ENCODE data around the gene PRXL2B. TPM values are rescaled to one million over a fixed set of nuclear protein-coding genes. Genes with fewer than 3 reads are reported as not detected.

Gene PRXL2B
- total RNA-seq, 1 donor from 2014 or later: 26.3 TPM

DNA sequence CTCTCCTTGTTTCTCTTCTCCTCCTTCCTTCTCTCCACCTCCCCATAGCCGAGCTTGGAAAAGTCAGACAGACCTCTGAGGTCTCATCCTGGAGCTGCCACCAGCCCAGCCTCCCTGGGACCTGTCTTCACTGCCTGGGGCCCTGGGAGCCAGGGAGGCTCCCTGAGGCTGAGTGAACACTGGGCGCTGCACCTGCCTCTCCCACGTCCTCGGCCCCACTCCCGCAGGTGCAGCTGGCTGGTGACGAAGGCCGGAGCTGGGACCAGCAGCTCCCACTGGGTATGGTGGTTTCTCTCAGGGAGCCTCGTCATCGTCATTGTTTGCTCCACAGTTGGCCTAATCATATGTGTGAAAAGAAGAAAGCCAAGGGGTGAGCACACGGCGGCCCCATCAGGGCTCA is 25.1 kb upstream of the PRXL2B start:
- Histone ChIP-seq H3K27me3 (ENCODE audit: low read depth) (no peaks in the 10 kb centered on the region), H3K36me3 (peaks cover 67% of the 10 kb centered on the region), H3K27ac (no peak overlapping the region), H3K9me3 (no peaks in the 10 kb centered on the region), H3K4me1 (peaks cover 27% of the 10 kb centered on the region), H3K4me3 (no peak overlapping the region)
- DNase-seq (no peak), ATAC-seq (no peak)
- intact Hi-C loops (cut with DNase I): no loop called here
- TF ChIP-seq, protein P1, sequence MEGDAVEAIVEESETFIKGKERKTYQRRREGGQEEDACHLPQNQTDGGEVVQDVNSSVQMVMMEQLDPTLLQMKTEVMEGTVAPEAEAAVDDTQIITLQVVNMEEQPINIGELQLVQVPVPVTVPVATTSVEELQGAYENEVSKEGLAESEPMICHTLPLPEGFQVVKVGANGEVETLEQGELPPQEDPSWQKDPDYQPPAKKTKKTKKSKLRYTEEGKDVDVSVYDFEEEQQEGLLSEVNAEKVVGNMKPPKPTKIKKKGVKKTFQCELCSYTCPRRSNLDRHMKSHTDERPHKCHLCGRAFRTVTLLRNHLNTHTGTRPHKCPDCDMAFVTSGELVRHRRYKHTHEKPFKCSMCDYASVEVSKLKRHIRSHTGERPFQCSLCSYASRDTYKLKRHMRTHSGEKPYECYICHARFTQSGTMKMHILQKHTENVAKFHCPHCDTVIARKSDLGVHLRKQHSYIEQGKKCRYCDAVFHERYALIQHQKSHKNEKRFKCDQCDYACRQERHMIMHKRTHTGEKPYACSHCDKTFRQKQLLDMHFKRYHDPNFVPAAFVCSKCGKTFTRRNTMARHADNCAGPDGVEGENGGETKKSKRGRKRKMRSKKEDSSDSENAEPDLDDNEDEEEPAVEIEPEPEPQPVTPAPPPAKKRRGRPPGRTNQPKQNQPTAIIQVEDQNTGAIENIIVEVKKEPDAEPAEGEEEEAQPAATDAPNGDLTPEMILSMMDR (IDR thresholded peaks at IDR 0.05): no peak

DNA sequence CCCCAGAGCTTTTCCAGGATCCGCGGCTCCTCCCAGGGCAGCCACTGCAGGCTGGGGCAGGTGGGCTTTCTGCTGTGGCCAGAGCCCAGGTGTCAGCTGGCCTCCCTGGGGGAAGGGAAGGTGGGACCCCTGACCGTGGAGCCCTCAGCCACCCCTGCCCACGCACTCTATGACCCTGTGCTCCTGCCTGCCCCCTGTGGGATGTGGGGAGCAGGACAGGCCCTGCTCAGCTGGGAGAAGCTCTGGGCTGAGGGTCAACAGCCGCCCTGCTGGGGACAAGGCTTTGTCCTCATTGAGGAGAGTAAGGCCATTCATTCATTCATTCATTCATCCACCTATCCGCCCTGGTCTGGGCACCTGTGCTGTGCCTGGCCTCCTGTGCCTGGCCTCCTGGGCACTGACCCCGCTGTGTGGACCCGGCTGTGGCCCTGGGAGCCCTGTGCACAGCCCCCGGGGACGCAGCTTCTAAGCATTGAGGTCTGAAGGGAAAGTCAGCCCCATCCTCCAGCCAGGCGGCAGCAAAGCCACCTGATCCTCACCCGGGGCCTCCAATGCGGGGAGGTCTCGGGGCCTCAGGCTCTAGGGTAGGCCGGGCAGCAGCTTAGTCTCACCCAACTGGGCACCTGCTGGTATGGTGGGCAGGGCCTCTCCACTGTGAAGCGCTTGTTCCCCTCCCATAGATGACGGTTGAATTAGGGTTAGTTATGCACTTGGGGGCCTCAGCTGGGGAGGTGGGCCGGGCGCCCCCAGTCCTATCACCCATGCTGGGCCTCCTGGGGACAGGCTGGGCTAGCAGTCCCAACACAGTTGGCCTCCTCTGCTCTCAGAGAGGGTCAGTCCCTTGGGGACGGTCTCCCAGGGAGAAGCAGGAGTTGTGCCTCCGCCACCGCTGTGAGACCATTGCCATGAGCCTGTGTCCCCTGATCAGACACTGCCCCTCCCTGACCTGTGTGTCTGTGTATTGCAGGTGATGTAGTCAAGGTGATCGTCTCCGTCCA is 24.4 kb upstream of the PRXL2B start:
- TF ChIP-seq, protein P1 (IDR thresholded peaks at IDR 0.05): peak; percentile 47

DNA sequence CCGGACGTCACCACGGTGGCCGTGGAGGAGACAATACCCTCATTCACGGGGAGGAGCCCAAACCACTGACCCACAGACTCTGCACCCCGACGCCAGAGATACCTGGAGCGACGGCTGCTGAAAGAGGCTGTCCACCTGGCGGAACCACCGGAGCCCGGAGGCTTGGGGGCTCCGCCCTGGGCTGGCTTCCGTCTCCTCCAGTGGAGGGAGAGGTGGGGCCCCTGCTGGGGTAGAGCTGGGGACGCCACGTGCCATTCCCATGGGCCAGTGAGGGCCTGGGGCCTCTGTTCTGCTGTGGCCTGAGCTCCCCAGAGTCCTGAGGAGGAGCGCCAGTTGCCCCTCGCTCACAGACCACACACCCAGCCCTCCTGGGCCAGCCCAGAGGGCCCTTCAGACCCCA is 23.4 kb upstream of the PRXL2B start:
- DNase-seq (no peak), ATAC-seq (no peak)
- H3K4me3 ChIP-seq: no peak overlapping the region
- no peaks in the 10 kb centered on the region for H3K27me3 ChIP-seq (ENCODE audit: low read depth)
- TF ChIP-seq, protein P1 (IDR thresholded peaks at IDR 0.05): no peak
- peaks cover 14% of the 10 kb centered on the region for H3K4me1 ChIP-seq
- no peak overlapping the region for H3K27ac ChIP-seq
- intact Hi-C loops (cut with DNase I): no loop called here
- H3K36me3 ChIP-seq: peaks cover 58% of the 10 kb centered on the region
- H3K9me3 ChIP-seq: no peaks in the 10 kb centered on the region

More for the DNA sequence above, 24.4 kb upstream of the PRXL2B start:
- DNase-seq (no peak), ATAC-seq (peak in 1 of 2 donors; percentile 18)
- Histone ChIP-seq H3K36me3 (peaks cover 67% of the 10 kb centered on the region), H3K27ac (no peak overlapping the region), H3K27me3 (ENCODE audit: low read depth) (no peaks in the 10 kb centered on the region), H3K4me3 (no peak overlapping the region), H3K9me3 (no peaks in the 10 kb centered on the region), H3K4me1 (peaks cover 24% of the 10 kb centered on the region)
- intact Hi-C loops (cut with DNase I): no loop called here

DNA sequence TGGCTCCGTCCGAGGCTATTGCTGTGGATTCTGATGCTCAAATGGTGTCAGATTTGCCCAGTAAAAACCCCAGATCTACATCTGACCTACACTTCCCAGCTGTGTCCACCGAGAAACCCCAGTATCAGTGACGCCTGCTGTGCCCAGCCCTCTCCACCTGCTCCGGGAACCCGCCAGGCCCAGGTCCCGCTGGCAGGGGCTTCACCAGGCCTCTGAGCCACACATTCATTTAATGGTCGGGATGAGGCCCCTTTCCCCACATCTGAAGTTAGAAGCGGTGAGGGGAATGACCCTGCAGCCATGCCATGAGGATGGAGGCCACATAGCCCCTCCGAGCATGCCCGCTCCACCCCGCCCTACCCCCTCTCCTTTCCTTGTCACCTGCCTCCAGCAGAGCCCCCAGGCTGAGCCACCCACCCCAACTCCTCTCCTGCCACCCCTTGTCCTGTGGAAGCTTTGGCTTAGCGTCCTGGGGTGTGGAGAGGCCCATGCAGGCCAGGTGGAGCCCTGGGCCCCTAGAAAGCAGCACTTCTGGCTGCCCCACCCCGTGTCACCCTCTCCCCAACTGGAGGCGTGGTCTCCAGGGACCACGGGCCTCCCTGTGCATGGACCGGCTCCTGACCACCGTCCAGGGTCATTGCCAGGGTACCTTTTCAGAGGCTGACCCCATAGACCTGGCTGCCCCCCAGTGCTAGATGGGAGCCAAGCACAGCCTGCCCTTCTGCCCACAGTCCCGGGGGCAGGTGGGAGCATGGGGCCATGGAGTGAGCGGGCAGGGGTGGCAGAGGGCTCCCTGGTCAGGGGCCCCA is 22.4 kb upstream of the PRXL2B start:
- Histone ChIP-seq H3K27me3 (ENCODE audit: low read depth) (no peaks in the 10 kb centered on the region), H3K4me3 (no peak overlapping the region), H3K4me1 (peaks cover 7% of the 10 kb centered on the region), H3K27ac (no peak overlapping the region), H3K9me3 (no peaks in the 10 kb centered on the region), H3K36me3 (peaks cover 48% of the 10 kb centered on the region)
- ATAC-seq: no peak
- DNase-seq: no peak
- TF ChIP-seq, protein P1 (IDR thresholded peaks at IDR 0.05): no peak
- intact Hi-C loops (cut with DNase I): no loop called here

DNA sequence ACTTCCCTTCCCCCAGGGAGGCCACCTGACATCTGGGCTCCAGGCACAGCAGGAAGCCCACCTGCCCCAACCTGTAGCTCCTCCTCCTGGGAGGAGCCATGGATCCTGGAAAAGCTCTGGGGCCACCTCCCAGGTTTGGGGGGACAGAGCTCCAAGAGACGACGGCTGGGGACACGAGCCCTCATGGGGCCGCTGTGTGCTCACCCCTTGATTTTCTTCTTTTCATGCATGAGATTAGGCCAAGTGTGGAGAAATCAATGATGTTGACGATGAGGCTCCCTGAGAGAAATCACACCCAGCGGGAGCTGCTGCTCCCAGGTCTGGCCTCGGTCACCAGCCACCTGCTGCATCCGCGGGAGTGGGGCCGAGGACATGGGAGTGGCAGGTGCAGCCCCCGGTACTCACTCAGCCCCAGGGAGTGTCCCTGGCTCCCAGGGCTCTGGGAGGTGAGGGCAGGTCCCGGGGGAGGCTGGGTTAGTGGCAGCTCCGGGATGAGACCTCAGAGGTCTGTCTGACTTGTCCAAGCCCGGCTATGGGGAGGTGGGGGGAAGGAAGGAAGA is 21.7 kb upstream of the PRXL2B start:
- TF ChIP-seq, protein P1 (IDR thresholded peaks at IDR 0.05): no peak
- Histone ChIP-seq H3K27me3 (ENCODE audit: low read depth) (no peaks in the 10 kb centered on the region), H3K27ac (no peak overlapping the region), H3K36me3 (peaks cover 41% of the 10 kb centered on the region), H3K4me3 (no peak overlapping the region), H3K4me1 (peaks cover 2% of the 10 kb centered on the region), H3K9me3 (no peaks in the 10 kb centered on the region)
- no peak for DNase-seq
- ATAC-seq: no peak
- intact Hi-C loops (cut with DNase I): no loop called here

Measured in lower lobe of right lung (tissue), 2 donors.